Measurements from ENCODE around the gene SLC12A4.
"Not testable (repeated sequence)": the region's sequence is repeated elsewhere in the genome, so short reads cannot be mapped to it uniquely, and the experiment has no call there.

The SLC12A4 gene

GRCh38 chr16:67968400-67969253 is at the start of gene SLC12A4:
SLC12A4 (minus strand) TSS chr16:67968637; CDS start chr16:67968553, 84 bp downstream.
- peak; percentile 87 for DNase-seq

GRCh38 chr16:68015681-68016080 is 47.2 kb upstream of the SLC12A4 start, which contains the start of gene DPEP2NB:
DPEP2NB (minus strand) TSS chr16:68015911; CDS start chr16:68015770, 141 bp downstream.
- no peak for DNase-seq

GRCh38 chr16:68013440-68013839 is 45.0 kb upstream of the SLC12A4 start:
- no peak for DNase-seq

- not testable (repeated sequence) for DNase-seq
Observed at GRCh38 chr16:68009872-68010271, 41.4 kb upstream of the SLC12A4 start.

- no peak for DNase-seq
Observed at GRCh38 chr16:68009157-68009735, 40.8 kb upstream of the SLC12A4 start.

GRCh38 chr16:68005786-68006286 is 37.4 kb upstream of the SLC12A4 start:
- DNase-seq: peak; percentile 76

GRCh38 chr16:68005211-68005610 is 36.8 kb upstream of the SLC12A4 start:
- no peak for DNase-seq

- no peak for DNase-seq
Observed at GRCh38 chr16:68003031-68003430, 34.6 kb upstream of the SLC12A4 start.

GRCh38 chr16:68000450-68000849 is 32.0 kb upstream of the SLC12A4 start:
- DNase-seq: no peak

GRCh38 chr16:67999985-68000384 is 31.5 kb upstream of the SLC12A4 start:
- no peak for DNase-seq

- DNase-seq: peak; percentile 70
Observed at GRCh38 chr16:67998779-67999688, 30.6 kb upstream of the SLC12A4 start, which contains the start of gene DPEP2. DPEP2 (minus strand) TSS chr16:67999484; CDS start chr16:67993212, 6,272 bp downstream.

- DNase-seq: not testable (repeated sequence)
Observed at GRCh38 chr16:67998231-67998778, 29.9 kb upstream of the SLC12A4 start.

GRCh38 chr16:67996666-67997065 is 28.2 kb upstream of the SLC12A4 start:
- no peak for DNase-seq

GRCh38 chr16:67995423-67995822 is 27.0 kb upstream of the SLC12A4 start:
- DNase-seq: peak; percentile 71

- not testable (repeated sequence) for DNase-seq
Observed at GRCh38 chr16:67994040-67994408, 25.6 kb upstream of the SLC12A4 start.

GRCh38 chr16:67993207-67994039 is 25.0 kb upstream of the SLC12A4 start:
- DNase-seq: peak; percentile 85

GRCh38 chr16:67992661-67993206 is 24.3 kb upstream of the SLC12A4 start:
- DNase-seq: no peak

GRCh38 chr16:67990018-67990386 is 21.6 kb upstream of the SLC12A4 start:
- DNase-seq: no peak

- no peak for DNase-seq
Observed at GRCh38 chr16:67989322-67990017, 21.0 kb upstream of the SLC12A4 start.

GRCh38 chr16:67988675-67989074 is 20.2 kb upstream of the SLC12A4 start:
- no peak for DNase-seq

Measured in CD4-positive, alpha-beta T cell treated with Interferon gamma for 1 hour (primary cell).